Eye (tissue), 1 donor: ENCODE measurements around the gene TAF11L2.
"Not testable (repeated sequence)": the region's sequence is repeated elsewhere in the genome, so short reads cannot be mapped to it uniquely, and the experiment has no call there.

Source experiments
- DNase-seq: peaks from one replicate; pipeline ENCODE4 v3.0.0-alpha.2; 2015

Gene TAF11L2

GRCh38 chr5:17528369-17528768 lies 30.3 kb downstream of the TAF11L2 start, which contains the start of gene TAF11L6:
Gene TAF11L6, plus strand, starts transcription at chr5:17528669.
- DNase-seq = not testable (repeated sequence)
